Measurements from ENCODE around the gene IKZF1.

DNA sequence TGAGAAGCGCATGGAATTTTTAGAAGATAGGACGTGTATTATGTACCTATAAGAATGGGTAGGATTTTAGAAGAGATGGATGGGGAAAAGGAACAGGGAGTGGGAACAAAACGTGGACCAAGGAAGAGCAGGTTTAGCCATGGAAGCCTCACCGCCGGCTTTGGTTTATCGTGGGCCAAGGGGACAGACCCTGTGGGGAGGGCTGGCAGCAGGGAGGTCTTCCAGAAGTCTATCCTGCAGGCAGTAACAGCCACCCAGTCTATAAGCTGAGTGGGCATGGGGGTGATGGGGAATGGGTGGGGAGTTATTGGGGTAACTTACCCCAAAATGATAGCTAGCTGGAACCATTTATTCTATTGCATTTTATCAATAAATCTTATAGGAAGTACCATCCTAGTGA lies 44.9 kb downstream of the IKZF1 start:
- TF ChIP-seq POLR2A (IDR thresholded peaks at IDR 0.05; ENCODE audit: low read length): no peak
- no peak for TF ChIP-seq GATA1 (IDR thresholded peaks at IDR 0.05; ENCODE audit: low read depth, low read length)

All from erythroblast (primary cell).